Retinal pigment epithelial cell (primary cell): Measurements from ENCODE around the gene PTGR3.
A peak's percentile ranks its signal among the peaks of the same experiment; 100 is the strongest.

Source experiments
- DNase-seq: peaks from one replicate; pipeline ENCODE4 v3.0.0-alpha.2; 2010; ENCODE audit warnings: low read depth
- H3K4me3 ChIP-seq: 2 replicates; pipeline ENCODE4 v1.5.1; 2011; ENCODE audit warnings: mild to moderate bottlenecking, low read length, control low read depth, moderate library complexity
- CTCF ChIP-seq: conservative IDR thresholded peaks from 2 replicates; pipeline ENCODE4 v1.5.1; 2011; ENCODE audit warnings: low read depth, low read length, control low read depth, inconsistent platforms

The PTGR3 gene

DNA sequence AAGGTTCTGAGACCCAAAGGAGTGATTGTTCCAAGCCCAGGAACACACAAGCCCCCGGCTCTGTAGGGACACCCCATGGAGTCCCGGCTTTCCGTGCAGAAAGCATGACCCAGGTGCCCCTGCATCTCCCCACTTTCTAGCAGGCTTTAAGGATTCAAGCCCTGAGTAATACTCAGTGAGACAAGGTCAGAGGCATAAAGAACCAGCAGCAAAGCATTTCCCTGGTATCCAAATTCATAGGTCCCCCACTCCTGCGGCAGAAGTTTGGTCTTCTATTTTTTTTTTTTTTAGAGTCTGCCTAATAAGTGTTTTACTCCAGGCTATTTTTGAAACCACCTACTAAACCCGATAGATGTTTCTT lies 18.0 kb upstream of the PTGR3 start:
- DNase-seq, result no peak
- TF ChIP-seq CTCF, result no peak
- no peak overlapping the region for H3K4me3 ChIP-seq

DNA sequence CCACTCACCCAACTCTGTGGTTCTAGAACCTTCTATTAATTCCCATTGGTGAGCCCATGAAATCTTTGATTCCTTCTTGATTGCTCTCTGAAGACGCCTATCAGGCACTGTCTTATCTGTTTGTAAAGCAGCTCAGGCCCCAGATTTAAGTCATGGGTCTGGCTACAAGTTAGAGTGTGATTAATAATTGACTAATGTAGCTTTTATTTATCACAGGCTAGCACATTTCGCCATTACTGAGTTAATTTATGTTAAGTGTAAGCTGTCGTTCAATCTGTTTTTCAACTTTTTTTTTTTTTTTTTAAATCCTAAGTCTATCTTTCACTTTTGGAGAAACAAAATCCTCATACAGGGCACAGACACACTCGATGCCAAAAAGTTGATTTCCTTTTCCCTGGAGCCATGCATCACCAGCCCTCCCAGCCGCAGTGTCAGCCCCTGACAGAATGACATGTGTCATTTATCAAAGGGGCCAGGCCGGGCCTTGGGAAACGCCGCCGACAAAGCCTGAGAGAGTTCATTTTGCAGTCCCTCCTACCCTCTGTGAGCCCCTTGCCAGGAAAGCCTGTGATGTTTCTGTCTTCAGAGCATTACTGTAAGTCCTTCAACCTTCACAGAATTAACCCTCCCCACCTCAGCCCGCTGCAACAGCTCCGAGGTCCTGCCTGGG lies 17.5 kb upstream of the PTGR3 start:
- TF ChIP-seq CTCF, result no peak
- DNase-seq, result no peak
- H3K4me3 ChIP-seq, result peak overlapping the region; percentile 6

- no peak overlapping the region for H3K4me3 ChIP-seq
- no peak for TF ChIP-seq CTCF
- no peak for DNase-seq
Observed at GRCh38 chr18:75223687-75224347, 14.9 kb upstream of the PTGR3 start.

GRCh38 chr18:75222407-75222806 lies 13.5 kb upstream of the PTGR3 start:
- no peak for TF ChIP-seq CTCF
- H3K4me3 ChIP-seq, result no peak overlapping the region
- no peak for DNase-seq

DNA sequence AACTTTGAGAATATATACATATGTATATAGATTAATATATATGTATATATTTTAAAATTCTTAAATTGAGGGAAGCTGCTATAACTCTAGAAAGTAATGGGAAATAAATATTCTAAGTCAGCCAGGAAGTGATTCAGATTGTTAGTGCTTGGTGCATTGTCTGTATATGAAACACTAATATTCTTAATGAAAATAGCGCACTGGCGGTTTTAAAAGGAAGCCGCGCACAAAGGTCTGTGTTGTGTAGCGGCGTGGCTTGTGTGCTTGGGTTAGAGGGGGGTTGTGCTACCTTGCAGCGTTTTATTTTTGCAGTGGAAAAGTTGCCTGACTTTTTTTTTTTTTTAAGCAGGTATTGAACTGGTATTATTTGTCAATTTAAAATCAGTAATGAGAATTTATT lies 13.0 kb upstream of the PTGR3 start:
- DNase-seq, result no peak
- no peak for TF ChIP-seq CTCF
- H3K4me3 ChIP-seq, result no peak overlapping the region

DNA sequence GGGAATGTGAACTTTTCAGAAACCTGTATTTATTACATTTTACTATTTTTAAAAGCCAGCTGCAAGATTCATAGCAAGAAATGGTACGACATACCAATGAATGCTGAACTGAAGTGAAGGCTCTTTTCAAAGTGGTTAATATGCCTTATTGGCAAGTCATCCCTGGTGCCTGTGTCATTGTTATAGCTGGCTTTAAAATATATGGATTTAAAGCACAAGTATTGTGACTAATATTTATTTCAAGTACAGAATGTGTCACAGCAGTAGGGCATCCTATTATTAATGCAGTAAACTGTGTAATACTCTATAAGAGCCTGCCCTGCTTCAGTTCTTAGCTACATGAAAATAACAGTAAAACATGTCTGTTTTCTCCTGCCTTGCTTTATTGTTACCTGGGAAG lies 12.5 kb upstream of the PTGR3 start:
- TF ChIP-seq CTCF, result no peak
- DNase-seq, result no peak
- H3K4me3 ChIP-seq, result no peak overlapping the region
